CD4-positive, alpha-beta T cell treated with Interferon gamma for 1 hour (primary cell): ENCODE data around the gene TMEM170A.
"Not testable (repeated sequence)": the region's sequence is repeated elsewhere in the genome, so short reads cannot be mapped to it uniquely, and the experiment has no call there.

ENCODE experiments used
- DNase-seq: peaks from one replicate; pipeline ENCODE4 v3.0.0-alpha.2; 2020

Gene TMEM170A

DNA sequence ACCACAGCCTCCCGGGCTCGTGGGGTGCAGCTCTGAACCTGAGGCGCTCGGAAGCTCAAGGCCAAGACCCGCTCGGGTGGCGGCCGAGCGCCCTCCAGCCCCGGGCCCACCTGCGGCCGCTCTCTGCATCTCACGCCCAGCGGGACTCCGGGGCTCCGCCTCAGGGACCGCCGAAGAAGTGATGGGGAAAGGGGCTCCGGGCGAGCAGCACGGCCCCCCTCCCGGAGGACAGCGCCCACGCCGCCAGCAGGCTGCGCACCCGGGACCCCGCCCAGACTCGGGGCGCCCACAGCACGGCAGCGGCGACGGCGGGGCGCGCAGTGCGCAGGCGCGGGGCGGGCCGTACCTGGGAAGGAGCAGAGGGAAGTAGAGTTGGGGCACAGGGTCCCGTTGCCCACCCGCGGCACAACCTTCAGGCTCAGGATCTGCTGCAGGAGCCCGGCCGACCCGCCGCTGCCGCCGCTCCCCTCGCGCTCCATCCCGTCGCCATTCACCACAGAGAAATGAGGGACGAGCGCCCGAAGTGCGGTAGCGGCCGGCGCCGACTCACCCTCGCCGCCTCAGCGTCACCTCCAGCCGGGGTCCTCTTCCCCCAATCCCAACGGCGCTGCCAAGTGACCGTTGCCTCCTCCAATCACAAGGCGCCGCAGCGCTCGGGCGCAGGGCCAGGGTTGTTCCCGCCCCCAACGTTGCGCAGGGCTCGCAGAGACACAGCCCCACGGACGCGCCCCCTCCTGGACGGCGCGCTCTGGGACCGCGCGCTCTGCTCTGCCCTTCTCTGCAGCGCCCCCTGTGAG lies at the start of gene TMEM170A:
Gene TMEM170A, minus strand, starts transcription at position 568 of the 797 bp plus-strand sequence. Its CDS starts 89 bp downstream, at position 479.
- peak; percentile 99 for DNase-seq

DNA sequence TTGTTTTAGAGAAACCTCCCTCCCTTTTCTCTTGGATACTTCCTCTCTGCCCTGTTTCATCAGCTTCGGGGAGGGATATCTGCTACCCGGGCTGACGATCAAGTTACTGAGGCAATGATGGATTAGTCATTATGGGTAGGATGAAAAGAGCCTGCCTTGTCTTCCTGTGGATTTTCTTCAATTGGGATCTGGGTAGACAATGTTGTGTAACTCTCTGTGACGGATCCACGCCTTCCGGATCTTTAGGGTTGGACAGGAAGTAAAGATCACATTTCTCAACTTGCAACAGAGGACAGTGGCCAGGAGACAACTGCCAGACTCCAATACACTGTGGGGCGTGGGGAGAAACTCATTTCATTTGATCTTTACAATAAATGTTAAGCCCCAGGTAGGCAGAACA lies 42.1 kb upstream of the TMEM170A start:
- peak; percentile 48 for DNase-seq

GRCh38 chr16:75506107-75506506 lies 41.6 kb upstream of the TMEM170A start:
- no peak for DNase-seq

DNA sequence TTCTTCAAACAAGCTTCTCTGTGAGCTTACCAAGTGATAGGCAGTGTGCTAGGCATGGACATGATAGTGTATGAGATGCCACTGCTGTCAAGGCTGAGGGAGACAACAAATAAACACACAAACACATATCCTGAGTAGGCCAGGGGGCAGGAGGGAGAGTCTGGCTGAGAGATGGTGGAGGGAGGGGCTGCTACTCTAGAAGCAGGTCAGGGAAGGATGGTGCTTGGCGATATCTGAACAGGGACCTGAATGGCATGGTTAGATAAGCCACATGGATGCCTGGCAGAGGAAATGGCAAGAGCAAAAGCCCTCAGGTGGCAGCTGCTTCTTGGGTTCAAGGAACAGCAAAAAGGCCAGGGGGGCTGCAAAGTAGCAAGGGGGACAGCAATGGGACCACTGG lies 39.3 kb upstream of the TMEM170A start:
- no peak for DNase-seq

DNA sequence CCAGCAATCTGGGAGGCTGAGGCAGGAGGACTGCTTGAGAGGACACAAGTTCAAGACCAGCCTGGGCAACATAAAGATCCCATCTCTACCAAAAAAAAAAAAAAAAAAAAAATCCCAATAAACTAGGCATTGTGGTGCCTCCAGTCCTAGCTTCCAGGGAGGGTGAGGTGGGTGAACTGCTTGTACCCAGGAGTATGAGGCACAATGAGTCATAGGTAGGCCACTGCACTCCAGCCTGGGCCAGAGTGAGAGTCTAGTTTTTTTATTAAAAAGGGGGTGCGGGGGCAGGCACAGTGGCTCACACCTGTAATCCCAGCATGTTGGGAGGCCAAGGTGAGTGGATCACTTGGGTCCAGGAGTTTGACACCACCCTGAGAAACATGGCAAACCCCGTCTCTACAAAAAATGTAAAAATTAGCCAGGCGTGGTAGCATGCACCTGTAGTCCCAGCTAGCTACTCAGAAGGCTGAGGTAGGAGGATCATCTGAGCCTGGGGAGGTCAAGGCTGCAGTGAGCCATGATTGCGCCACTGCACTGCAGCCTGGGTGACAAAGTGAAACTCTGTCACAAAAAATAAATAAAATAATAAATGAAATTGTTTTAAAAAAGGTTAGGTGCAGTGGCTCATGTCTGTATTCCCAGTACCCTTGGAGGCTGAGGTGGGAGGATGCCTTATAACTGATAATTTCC lies 38.6 kb upstream of the TMEM170A start:
- DNase-seq, result no peak

DNA sequence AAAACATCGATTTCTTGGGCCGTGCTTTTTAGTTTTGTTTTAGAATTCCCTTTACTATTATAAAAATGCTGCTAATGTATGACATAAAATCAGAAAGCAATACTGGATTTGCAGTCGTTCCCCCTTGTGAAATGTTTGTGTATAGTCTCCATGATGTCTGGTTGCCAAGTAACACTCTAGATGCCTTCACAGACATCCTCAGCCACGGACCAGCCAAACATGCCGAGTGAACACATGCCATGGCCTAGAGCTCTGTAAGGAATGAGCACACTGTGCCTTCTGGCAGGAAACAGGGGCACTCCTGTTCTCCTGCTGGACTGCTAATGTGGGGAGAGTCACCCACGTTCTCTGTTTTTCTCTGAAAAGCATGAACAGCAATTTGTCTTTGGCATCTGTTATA lies 37.3 kb upstream of the TMEM170A start:
- DNase-seq, result not testable (repeated sequence)

DNA sequence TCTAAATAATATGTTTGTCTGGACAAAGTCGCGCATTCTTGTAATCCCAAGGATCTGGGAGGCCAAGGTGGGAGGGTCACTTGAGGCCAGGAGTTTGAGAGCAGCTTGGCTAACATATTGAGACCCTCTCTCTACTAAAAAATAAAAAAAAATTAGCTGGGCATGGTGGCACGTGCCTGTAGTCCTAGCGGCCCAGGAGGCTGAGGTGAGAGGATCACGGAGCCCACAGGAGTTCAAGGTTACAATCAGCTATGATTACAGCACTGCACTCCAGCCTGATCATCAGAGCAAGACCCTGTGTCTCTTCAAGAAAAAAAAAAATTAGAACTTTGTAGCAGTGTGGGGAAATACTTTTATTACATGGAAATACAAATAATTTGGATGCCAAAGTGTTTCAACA lies 36.9 kb upstream of the TMEM170A start:
- DNase-seq, result no peak

- DNase-seq, result not testable (repeated sequence)
Measured at GRCh38 chr16:75498605-75499322, 34.3 kb upstream of the TMEM170A start.

GRCh38 chr16:75497558-75497957 lies 33.1 kb upstream of the TMEM170A start:
- DNase-seq, result no peak

- peak; percentile 22 for DNase-seq
Measured at GRCh38 chr16:75495076-75495674, 30.7 kb upstream of the TMEM170A start, which contains the start of gene CHST6. TSS of gene CHST6 (minus strand) at chr16:75495441. CDS start at chr16:75479828, 15,613 bp downstream.

- DNase-seq, result no peak
Measured at GRCh38 chr16:75494661-75495075, 30.2 kb upstream of the TMEM170A start.

DNA sequence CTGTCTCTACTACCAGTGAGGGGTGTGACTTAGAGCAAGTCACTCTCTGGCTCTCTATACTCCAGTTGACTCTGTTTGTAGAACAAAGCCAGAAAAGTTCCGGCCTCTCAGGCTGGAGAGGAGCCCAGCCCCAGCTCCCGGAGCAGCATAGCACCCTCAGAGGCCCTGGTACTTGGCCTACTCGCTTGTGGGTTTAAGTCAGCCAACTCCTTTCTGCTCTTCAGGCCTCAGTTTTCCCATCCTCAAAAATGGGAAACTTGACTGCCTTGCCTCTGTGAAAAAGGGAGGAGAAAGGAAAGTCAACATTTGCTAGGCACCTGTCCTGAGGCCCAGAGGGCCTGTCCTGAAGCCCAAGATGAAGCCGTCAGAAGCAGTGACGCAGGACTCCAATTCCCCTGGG lies 29.7 kb upstream of the TMEM170A start:
- no peak for DNase-seq

DNA sequence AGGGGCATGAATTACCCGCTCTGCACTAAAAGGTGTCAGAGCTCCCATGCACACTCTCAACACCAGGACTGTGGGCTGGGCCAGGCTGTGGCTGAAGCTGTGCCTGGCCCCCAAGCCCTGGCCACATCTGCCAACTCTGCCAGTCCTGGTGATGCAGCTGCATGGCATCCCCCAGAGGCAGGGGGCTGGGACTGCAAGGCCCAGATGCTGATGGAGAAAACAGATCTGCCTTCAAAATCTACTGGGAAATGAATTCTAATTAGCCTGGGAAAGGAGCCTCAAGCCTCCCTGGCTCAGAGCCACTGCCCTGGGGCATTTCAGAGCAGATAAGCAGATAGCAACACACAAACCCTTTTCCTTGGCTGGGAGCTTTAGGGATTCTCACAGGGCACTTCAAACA lies 27.4 kb upstream of the TMEM170A start:
- no peak for DNase-seq

GRCh38 chr16:75488322-75488721 lies 23.8 kb upstream of the TMEM170A start:
- no peak for DNase-seq

DNA sequence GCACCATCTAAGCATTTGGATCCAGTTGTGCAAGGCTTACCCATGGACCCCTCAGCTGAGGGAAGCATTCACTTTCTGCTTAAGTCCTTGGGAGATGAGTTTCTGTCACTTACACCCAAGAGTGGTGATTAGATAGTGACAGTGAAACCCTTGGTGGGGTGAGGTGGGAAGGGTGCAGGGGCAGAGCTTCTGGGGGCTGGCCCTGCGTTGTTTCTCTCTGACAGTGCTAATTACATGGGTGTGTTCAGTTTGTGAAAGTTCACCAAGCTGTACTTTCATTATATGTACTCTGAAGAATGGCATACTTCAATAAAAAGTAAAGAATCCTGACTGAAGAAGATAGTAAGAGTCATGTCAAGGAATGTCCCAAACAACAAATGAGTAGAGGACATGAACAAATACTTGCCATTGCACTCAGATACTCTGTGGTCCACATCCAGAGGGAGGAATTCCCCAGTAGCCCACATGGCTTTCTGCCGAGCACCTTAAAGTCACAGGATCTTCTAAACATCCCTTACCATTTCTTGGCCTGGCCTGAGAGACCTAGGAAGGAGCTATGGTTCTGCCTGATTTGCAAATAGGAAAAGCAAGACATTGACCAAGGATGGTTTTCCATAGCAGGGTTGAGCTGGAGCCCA lies 22.3 kb upstream of the TMEM170A start:
- DNase-seq, result no peak

GRCh38 chr16:75486014-75486675 lies 21.7 kb upstream of the TMEM170A start:
- no peak for DNase-seq

GRCh38 chr16:75485230-75486013 lies 20.9 kb upstream of the TMEM170A start:
- DNase-seq, result no peak

DNA sequence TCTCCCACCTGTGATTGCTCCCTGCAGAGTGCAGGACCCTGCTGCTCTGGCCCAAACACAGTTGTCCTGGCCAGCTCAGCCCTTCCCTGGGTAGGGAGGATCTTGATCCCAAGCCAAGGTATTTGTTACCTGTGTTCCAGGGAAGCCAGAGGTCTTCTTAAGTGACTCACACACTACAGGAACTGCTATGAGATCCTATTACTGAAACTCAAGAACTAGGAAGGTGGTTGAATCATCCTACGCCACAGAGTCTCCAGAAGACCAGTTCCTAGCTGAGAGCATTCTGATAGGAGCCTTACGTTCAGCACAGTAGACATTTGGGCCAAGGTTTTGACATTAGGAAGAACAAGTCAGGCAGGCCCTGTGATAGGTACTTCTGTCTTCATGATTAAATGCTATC lies 18.7 kb upstream of the TMEM170A start:
- DNase-seq, result no peak

- no peak for DNase-seq
Measured at GRCh38 chr16:75482434-75483205, 18.1 kb upstream of the TMEM170A start.

DNA sequence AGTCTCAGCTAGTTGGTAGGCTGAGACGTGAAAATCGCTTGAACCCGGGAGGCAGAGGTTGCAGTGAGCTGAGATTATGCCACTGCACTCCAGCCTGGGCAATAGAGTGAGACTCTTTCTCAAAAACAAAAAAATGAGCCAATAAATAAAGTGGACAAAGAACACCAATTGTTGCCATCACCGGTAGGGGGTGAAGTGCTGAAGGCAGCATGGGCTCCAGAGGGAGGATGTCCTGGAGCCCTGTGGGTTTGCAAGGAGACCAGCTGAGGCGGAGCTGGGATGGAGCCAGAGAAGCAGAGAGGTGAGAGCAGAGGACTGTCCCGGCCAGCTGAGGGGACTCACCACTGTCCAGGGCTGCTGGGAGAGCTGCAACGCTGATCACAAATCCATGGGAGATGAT lies 17.0 kb upstream of the TMEM170A start:
- no peak for DNase-seq
